Osteoblast (primary cell): ENCODE data around the gene ZNF777. TPM values are rescaled to one million over a fixed set of nuclear protein-coding genes. Genes with fewer than 3 reads are reported as not detected.

Experiments
- DNase-seq: peaks from one replicate; pipeline ENCODE4 v3.0.0; 2011; ENCODE audit warnings: low spot score, mixed read lengths; ENCODE audit not compliant: insufficient read length; ENCODE audit errors: missing footprints
- H2AFZ ChIP-seq: 2 replicates; pipeline ENCODE4 v1.6.0; 2011; ENCODE audit warnings: mild to moderate bottlenecking, low read length
- H3K27ac ChIP-seq: 2 replicates; pipeline ENCODE4 v1.5.1; 2011; ENCODE audit warnings: mild to moderate bottlenecking, low read depth, low read length, moderate library complexity
- H3K27me3 ChIP-seq: 2 replicates; pipeline ENCODE4 v1.6.0; 2012; ENCODE audit warnings: mild to moderate bottlenecking, control low read depth, inconsistent platforms, low read length, moderate library complexity; ENCODE audit not compliant: insufficient read depth
- H3K36me3 ChIP-seq: 2 replicates; pipeline ENCODE4 v1.5.1; 2011; ENCODE audit warnings: mild to moderate bottlenecking, low read length, control low read depth, moderate library complexity; ENCODE audit not compliant: insufficient read depth
- H3K4me1 ChIP-seq: 2 replicates; pipeline ENCODE4 v1.5.1; 2011; ENCODE audit warnings: mild to moderate bottlenecking, low read length, control low read depth, moderate library complexity; ENCODE audit not compliant: insufficient read depth
- H3K4me2 ChIP-seq: 2 replicates; pipeline ENCODE4 v1.6.0; 2011; ENCODE audit warnings: mild to moderate bottlenecking, low read length; ENCODE audit not compliant: insufficient read depth
- H3K4me3 ChIP-seq: fragments of 200-600 bp; sonication (generic); 3 replicates; pipeline ENCODE4 v1.5.1; 2012; ENCODE audit warnings: mild to moderate bottlenecking, low read length, inconsistent platforms; ENCODE audit not compliant: insufficient read depth
- H3K79me2 ChIP-seq: 2 replicates; pipeline ENCODE4 v1.6.0; 2012; ENCODE audit warnings: mild to moderate bottlenecking, low read length, control low read depth, inconsistent platforms; ENCODE audit not compliant: insufficient read depth
- H3K9me3 ChIP-seq: 2 replicates; pipeline ENCODE4 v1.5.1; 2011; ENCODE audit warnings: low read depth, low read length, control low read depth
- H4K20me1 ChIP-seq: 2 replicates; pipeline ENCODE4 v1.6.0; 2012; ENCODE audit warnings: mild to moderate bottlenecking, low read length, control low read depth; ENCODE audit not compliant: insufficient read depth
- total RNA-seq: library from RNA; depleted of rRNA; stranded (reverse); fragments of >200 nt; gene quantifications from 2 replicates; pipeline ENCODE4 v1.2.3, GENCODE V29; 2012
- TF ChIP-seq, protein P1 (sequence below): IDR thresholded peaks from 2 replicates; pipeline ENCODE4 v1.5.1; 2011; ENCODE audit warnings: mild to moderate bottlenecking, low read depth, low read length, moderate library complexity; ENCODE audit errors: extremely low read depth

Gene ZNF777
- total RNA-seq, 1 donor = 7.6 TPM

DNA sequence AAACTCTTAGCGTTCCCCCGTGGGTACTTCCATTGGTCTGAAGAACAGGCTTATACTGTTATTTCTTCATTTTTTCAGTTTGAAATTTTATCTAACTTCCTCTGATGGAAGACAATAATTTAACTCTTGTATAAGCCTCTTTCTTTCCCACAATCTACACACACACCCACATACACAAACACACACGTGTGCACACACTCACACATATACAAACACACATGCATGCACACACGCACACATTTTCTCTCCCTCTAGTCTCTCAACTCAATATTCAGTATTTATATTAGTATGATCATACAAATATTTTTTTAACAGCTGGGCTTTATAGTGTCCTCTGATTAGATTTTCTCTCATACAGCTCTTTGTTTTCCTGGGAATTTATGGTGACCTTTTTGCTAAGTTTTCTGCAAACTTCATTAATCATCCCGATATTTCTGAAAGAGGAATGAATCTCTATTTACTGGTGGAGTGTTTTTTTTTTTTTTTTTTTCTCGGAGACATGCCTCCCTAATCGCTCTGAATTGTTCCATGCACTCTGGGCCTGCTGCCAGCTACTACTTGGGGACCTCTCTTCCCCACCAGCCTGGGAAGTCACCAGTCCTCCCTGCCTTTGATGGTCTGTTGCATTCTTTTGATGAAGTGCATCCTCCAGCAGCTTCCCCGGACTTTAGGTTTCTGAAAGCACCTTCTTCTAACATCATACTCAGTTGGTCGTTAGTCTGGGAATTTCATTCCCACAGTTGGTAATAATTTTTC lies 75.5 kb downstream of the ZNF777 start:
- Histone ChIP-seq H4K20me1 (no peaks in the 10 kb centered on the region), H3K36me3 (no peaks in the 10 kb centered on the region), H3K27me3 (no peaks in the 10 kb centered on the region), H3K4me3 (no peak overlapping the region), H3K4me2 (no peak overlapping the region), H2AFZ (no peak overlapping the region), H3K4me1 (no peaks in the 10 kb centered on the region), H3K9me3 (no peaks in the 10 kb centered on the region), H3K79me2 (no peaks in the 10 kb centered on the region), H3K27ac (no peak overlapping the region)
- TF ChIP-seq, protein P1, sequence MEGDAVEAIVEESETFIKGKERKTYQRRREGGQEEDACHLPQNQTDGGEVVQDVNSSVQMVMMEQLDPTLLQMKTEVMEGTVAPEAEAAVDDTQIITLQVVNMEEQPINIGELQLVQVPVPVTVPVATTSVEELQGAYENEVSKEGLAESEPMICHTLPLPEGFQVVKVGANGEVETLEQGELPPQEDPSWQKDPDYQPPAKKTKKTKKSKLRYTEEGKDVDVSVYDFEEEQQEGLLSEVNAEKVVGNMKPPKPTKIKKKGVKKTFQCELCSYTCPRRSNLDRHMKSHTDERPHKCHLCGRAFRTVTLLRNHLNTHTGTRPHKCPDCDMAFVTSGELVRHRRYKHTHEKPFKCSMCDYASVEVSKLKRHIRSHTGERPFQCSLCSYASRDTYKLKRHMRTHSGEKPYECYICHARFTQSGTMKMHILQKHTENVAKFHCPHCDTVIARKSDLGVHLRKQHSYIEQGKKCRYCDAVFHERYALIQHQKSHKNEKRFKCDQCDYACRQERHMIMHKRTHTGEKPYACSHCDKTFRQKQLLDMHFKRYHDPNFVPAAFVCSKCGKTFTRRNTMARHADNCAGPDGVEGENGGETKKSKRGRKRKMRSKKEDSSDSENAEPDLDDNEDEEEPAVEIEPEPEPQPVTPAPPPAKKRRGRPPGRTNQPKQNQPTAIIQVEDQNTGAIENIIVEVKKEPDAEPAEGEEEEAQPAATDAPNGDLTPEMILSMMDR = no peak
- DNase-seq = no peak

Other genes starting within 250 kb of the ZNF777 start
- gene ZNF212, start 221.4 kb downstream of the ZNF777 start, total RNA-seq = 8.5 and 9.0 TPM in 2 replicates
- 13.3 and 13.4 TPM in 2 replicates for gene ZNF783, start 198.9 kb downstream of the ZNF777 start, total RNA-seq
- 22.1 and 23.6 TPM in 2 replicates for gene ZNF746, start 36.7 kb upstream of the ZNF777 start, total RNA-seq